ENCODE measurements around the gene MMD.

- TF ChIP-seq PKNOX1 (IDR thresholded peaks at IDR 0.05) (peak; percentile 39; the same call in 1 of the 2 replicates), FOXK2 (IDR thresholded peaks at IDR 0.05) (no peak), LEF1 (IDR thresholded peaks at IDR 0.05; ENCODE audit: borderline replicate concordance) (no peak), ARNT (IDR thresholded peaks at IDR 0.05) (no peak), ELF4 (IDR thresholded peaks at IDR 0.05) (no peak)
Measured at GRCh38 chr17:55356434-55357328, 65.0 kb downstream of the MMD start.
